Neural cell (in vitro differentiated cells): ENCODE results near the gene HMOX2. TPM values are rescaled to one million over a fixed set of nuclear protein-coding genes. Genes with fewer than 3 reads are reported as not detected.

Source experiments
- H2AFZ ChIP-seq: fragments of 200-600, 300-800 bp; sonication (generic), shearing (Covaris generic); 2 replicates; pipeline ENCODE4 v1.6.0; 2014; ENCODE audit warnings: low read depth, mild to moderate bottlenecking, antibody characterized with exemption, low read length, moderate library complexity
- H3F3A ChIP-seq: fragments of 200-600 bp; shearing (Covaris generic); 2 replicates; pipeline ENCODE4 v1.6.1; 2016; ENCODE audit warnings: mild to moderate bottlenecking, moderate library complexity, mixed read lengths, antibody characterized with exemption, low read length; ENCODE audit not compliant: insufficient read depth, poor library complexity, severe bottlenecking
- H3K27ac ChIP-seq: fragments of 200-600, 300-800 bp; sonication (generic), shearing (Covaris generic); 2 replicates; pipeline ENCODE4 v1.5.1; 2014; ENCODE audit warnings: mild to moderate bottlenecking, low read length, moderate library complexity
- H3K27me3 ChIP-seq: fragments of 300-800, 200-600 bp; sonication (generic), shearing (Covaris generic); 2 replicates; pipeline ENCODE4 v1.6.0; 2014; ENCODE audit warnings: mild to moderate bottlenecking, low read depth, low read length, moderate library complexity; ENCODE audit not compliant: insufficient read depth
- H3K36me3 ChIP-seq: fragments of 300-800, 200-600 bp; sonication (generic), shearing (Covaris generic); 2 replicates; pipeline ENCODE4 v1.5.1; 2014; ENCODE audit warnings: mild to moderate bottlenecking, antibody characterized with exemption, low read length, moderate library complexity; ENCODE audit not compliant: insufficient read depth
- H3K4me2 ChIP-seq: fragments of 300-800, 200-600 bp; sonication (generic), shearing (Covaris generic); 2 replicates; pipeline ENCODE4 v1.6.0; 2014; ENCODE audit warnings: mild to moderate bottlenecking, low read length
- H3K4me3 ChIP-seq: fragments of 300-800, 200-600 bp; sonication (generic), shearing (Covaris generic); 2 replicates; pipeline ENCODE4 v1.5.1; 2014; ENCODE audit warnings: mild to moderate bottlenecking, low read length, moderate library complexity
- H3K79me2 ChIP-seq: fragments of 200-600 bp; shearing (Covaris generic); replicated peaks from 2 replicates; pipeline ENCODE4 v1.6.0; 2014; ENCODE audit warnings: mild to moderate bottlenecking, low read length, moderate library complexity; ENCODE audit not compliant: insufficient read depth
- H3K9ac ChIP-seq: fragments of 300-800, 200-600 bp; sonication (generic), shearing (Covaris generic); 2 replicates; pipeline ENCODE4 v1.6.1; 2016; ENCODE audit warnings: mild to moderate bottlenecking, low read length, mixed read lengths
- H3K9me2 ChIP-seq: fragments of 200-600 bp; shearing (Covaris generic); 2 replicates; pipeline ENCODE4 v1.6.1; 2016; ENCODE audit warnings: mild to moderate bottlenecking, low read length, mixed read lengths; ENCODE audit not compliant: insufficient read depth
- H3K9me3 ChIP-seq: fragments of 200-600, 300-800 bp; sonication (generic), shearing (Covaris generic); 2 replicates; pipeline ENCODE4 v1.6.1; 2016; ENCODE audit warnings: mild to moderate bottlenecking, mixed run types, low read length, moderate library complexity, mixed read lengths
- H4K20me1 ChIP-seq: fragments of 200-600 bp; shearing (Covaris generic); 2 replicates; pipeline ENCODE4 v1.6.1; 2016; ENCODE audit warnings: mild to moderate bottlenecking, mixed run types; ENCODE audit not compliant: insufficient read depth
- CTCF ChIP-seq: fragments of 450-650 bp; IDR thresholded peaks from 2 replicates; pipeline ENCODE4 v1.5.1; 2014; ENCODE audit warnings: antibody characterized with exemption, mild to moderate bottlenecking, moderate library complexity; ENCODE audit not compliant: poor library complexity, severe bottlenecking
- EP300 ChIP-seq: fragments of 450-650 bp; conservative IDR thresholded peaks from 2 replicates; pipeline ENCODE4 v1.6.1; 2014; ENCODE audit warnings: antibody characterized with exemption, mild to moderate bottlenecking, moderate library complexity; ENCODE audit not compliant: poor library complexity, severe bottlenecking
- EZH2 ChIP-seq: fragments of 200-600, 300-800 bp; shearing (Covaris generic), sonication (generic); IDR thresholded peaks from 2 replicates; pipeline ENCODE4 v1.6.1; 2014; ENCODE audit warnings: antibody characterized with exemption, low read length, borderline replicate concordance, mild to moderate bottlenecking; ENCODE audit not compliant: insufficient read depth, poor library complexity, severe bottlenecking
- MXI1 ChIP-seq: fragments of 450-650 bp; conservative IDR thresholded peaks from 2 replicates; pipeline ENCODE4 v1.6.1; 2014; ENCODE audit warnings: antibody characterized with exemption, mild to moderate bottlenecking; ENCODE audit not compliant: poor library complexity, severe bottlenecking
- POLR2AphosphoS5 ChIP-seq: IDR thresholded peaks from 2 replicates; pipeline ENCODE4 v1.6.1; 2012
- RAD21 ChIP-seq: fragments of 450-650 bp; conservative IDR thresholded peaks from 2 replicates; pipeline ENCODE4 v1.6.1; 2014; ENCODE audit warnings: antibody characterized with exemption, mild to moderate bottlenecking, moderate library complexity
- SMC3 ChIP-seq: fragments of 450-650 bp; conservative IDR thresholded peaks from 2 replicates; pipeline ENCODE4 v1.6.1; 2014; ENCODE audit warnings: antibody characterized with exemption, mild to moderate bottlenecking, moderate library complexity; ENCODE audit not compliant: poor library complexity
- TAF1 ChIP-seq: IDR thresholded peaks from 2 replicates; pipeline ENCODE4 v1.6.1; 2012; ENCODE audit warnings: low read depth
- polyA plus RNA-seq: library from polyadenylated mRNA; depleted of rRNA; stranded (reverse); fragments of >200 nt; gene quantifications from 2 replicates; pipeline ENCODE4 v1.2.3, GENCODE V29; 2014
- TF ChIP-seq, protein P1 (sequence below): IDR thresholded peaks from 2 replicates; pipeline ENCODE4 v1.6.1; 2012; ENCODE audit warnings: borderline replicate concordance

The HMOX2 gene
- polyA plus RNA-seq, 1 donor from 2014 or later = 79.4 TPM

GRCh38 chr16:4468972-4469371 lies 7.2 kb upstream of the HMOX2 start:
- no peaks in the 10 kb centered on the region for H3K9me2 ChIP-seq
- no peaks in the 10 kb centered on the region for H3K36me3 ChIP-seq
- no peaks in the 10 kb centered on the region for H3K9me3 ChIP-seq
- no peaks in the 10 kb centered on the region for H3F3A ChIP-seq
- no peak overlapping the region for H3K9ac ChIP-seq
- no peaks in the 10 kb centered on the region for H3K79me2 ChIP-seq
- H3K27me3 ChIP-seq = peaks cover 2% of the 10 kb centered on the region
- no peak overlapping the region for H3K4me2 ChIP-seq
- TF ChIP-seq RAD21 (no peak), POLR2AphosphoS5 (no peak), EZH2 (no peak), EP300 (no peak), TAF1 (no peak), SMC3 (no peak), MXI1 (no peak), CTCF (no peak)
- TF ChIP-seq, protein P1, sequence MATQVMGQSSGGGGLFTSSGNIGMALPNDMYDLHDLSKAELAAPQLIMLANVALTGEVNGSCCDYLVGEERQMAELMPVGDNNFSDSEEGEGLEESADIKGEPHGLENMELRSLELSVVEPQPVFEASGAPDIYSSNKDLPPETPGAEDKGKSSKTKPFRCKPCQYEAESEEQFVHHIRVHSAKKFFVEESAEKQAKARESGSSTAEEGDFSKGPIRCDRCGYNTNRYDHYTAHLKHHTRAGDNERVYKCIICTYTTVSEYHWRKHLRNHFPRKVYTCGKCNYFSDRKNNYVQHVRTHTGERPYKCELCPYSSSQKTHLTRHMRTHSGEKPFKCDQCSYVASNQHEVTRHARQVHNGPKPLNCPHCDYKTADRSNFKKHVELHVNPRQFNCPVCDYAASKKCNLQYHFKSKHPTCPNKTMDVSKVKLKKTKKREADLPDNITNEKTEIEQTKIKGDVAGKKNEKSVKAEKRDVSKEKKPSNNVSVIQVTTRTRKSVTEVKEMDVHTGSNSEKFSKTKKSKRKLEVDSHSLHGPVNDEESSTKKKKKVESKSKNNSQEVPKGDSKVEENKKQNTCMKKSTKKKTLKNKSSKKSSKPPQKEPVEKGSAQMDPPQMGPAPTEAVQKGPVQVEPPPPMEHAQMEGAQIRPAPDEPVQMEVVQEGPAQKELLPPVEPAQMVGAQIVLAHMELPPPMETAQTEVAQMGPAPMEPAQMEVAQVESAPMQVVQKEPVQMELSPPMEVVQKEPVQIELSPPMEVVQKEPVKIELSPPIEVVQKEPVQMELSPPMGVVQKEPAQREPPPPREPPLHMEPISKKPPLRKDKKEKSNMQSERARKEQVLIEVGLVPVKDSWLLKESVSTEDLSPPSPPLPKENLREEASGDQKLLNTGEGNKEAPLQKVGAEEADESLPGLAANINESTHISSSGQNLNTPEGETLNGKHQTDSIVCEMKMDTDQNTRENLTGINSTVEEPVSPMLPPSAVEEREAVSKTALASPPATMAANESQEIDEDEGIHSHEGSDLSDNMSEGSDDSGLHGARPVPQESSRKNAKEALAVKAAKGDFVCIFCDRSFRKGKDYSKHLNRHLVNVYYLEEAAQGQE = no peak
- H3K27ac ChIP-seq = no peak overlapping the region
- H4K20me1 ChIP-seq = no peaks in the 10 kb centered on the region
- no peak overlapping the region for H2AFZ ChIP-seq
- H3K4me3 ChIP-seq = no peak overlapping the region

- Histone ChIP-seq H2AFZ (no peak overlapping the region), H3K79me2 (peaks cover under 1% of the 10 kb centered on the region), H3K4me3 (no peak overlapping the region), H3K9me2 (no peaks in the 10 kb centered on the region), H3K27ac (no peak overlapping the region), H3K9ac (no peak overlapping the region), H3F3A (no peaks in the 10 kb centered on the region), H4K20me1 (no peaks in the 10 kb centered on the region), H3K27me3 (peaks cover 8% of the 10 kb centered on the region), H3K4me2 (no peak overlapping the region), H3K36me3 (no peaks in the 10 kb centered on the region), H3K9me3 (no peaks in the 10 kb centered on the region)
- TF ChIP-seq RAD21 = no peak
Measured at GRCh38 chr16:4471869-4472268, 4.3 kb upstream of the HMOX2 start.

DNA sequence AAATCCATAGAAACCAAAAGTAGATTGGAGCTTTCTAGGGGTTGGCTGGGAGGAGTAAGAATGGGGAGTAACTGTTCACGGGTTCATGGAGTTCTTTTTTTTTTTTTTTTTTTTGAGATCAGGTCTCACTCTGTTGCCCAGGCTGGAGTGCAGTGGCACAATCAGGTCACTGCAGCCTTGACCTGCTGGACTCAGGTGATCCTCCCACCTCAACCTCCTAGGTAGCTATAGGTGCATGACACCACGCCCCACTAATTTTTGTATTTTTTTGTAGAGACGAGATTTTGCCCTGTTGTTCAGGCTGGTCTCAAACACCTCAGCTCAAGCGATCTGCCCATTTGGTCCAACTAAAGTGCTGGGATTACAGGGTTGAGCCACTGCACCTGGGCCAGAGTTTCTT lies 3.3 kb upstream of the HMOX2 start:
- no peaks in the 10 kb centered on the region for H3F3A ChIP-seq
- H3K27ac ChIP-seq = no peak overlapping the region
- H3K4me3 ChIP-seq = no peak overlapping the region
- no peak for TF ChIP-seq RAD21
- TF ChIP-seq MXI1 = no peak
- no peak for TF ChIP-seq EP300
- no peak for TF ChIP-seq CTCF
- H3K9me3 ChIP-seq = no peaks in the 10 kb centered on the region
- peaks cover 8% of the 10 kb centered on the region for H3K27me3 ChIP-seq
- H4K20me1 ChIP-seq = no peaks in the 10 kb centered on the region
- no peak overlapping the region for H3K4me2 ChIP-seq
- H2AFZ ChIP-seq = no peak overlapping the region
- no peaks in the 10 kb centered on the region for H3K9me2 ChIP-seq
- H3K9ac ChIP-seq = no peak overlapping the region
- peaks cover 3% of the 10 kb centered on the region for H3K79me2 ChIP-seq
- H3K36me3 ChIP-seq = no peaks in the 10 kb centered on the region
